SK-N-SH (cell line): ENCODE data around the gene CSRP3. TPM values are rescaled to one million over a fixed set of nuclear protein-coding genes. Genes with fewer than 3 reads are reported as not detected.

Experiments used
- CTCF ChIA-PET: fragments of 300-600, 350-600 bp; formaldehyde crosslinking; extraction: SDS; loops from one replicate; lab custom pipeline; 2021; lab: Yijun Ruan, JAX
- POLR2A ChIA-PET: fragments of 350-600 bp; sonication (Branson Sonifier 250); formaldehyde crosslinking; extraction: SDS; loops from one replicate; lab custom pipeline; 2020; ENCODE audit warnings: antibody characterized with exemption, inconsistent platforms; lab: Yijun Ruan, JAX
- DNase-seq: peaks from one replicate; pipeline ENCODE4 v3.0.0; 2012
- H2AFZ ChIP-seq: fragments of 200-600 bp; sonication (generic); 2 replicates; pipeline ENCODE4 v1.8.1; 2016; ENCODE audit warnings: antibody characterized with exemption, mild to moderate bottlenecking, low read depth
- H3F3A ChIP-seq: fragments of 200-600 bp; sonication (generic); replicated peaks from 2 replicates; pipeline ENCODE3; 2016; ENCODE audit warnings: antibody characterized with exemption, mild to moderate bottlenecking; ENCODE audit not compliant: insufficient read depth
- H3K27ac ChIP-seq, 2 experiments: fragments of 200-500 bp in 1 of 2; fragments of 200-600 bp in 1 of 2; sonication (Bioruptor generic) in 1 of 2; sonication (generic), shearing (Covaris generic) in 1 of 2; 2 replicates each; pipeline versions ENCODE4 v1.5.1 to v1.6.1; 2014 to 2016; ENCODE audit warnings: low read depth in 2 of 2, inconsistent platforms in 1 of 2, low read length in 1 of 2, mild to moderate bottlenecking in 1 of 2, mixed read lengths in 1 of 2
- H3K27me3 ChIP-seq: fragments of 200-600 bp; sonication (generic), shearing (Covaris generic); 2 replicates; pipeline ENCODE4 v1.6.1; 2016; ENCODE audit warnings: mixed run types; ENCODE audit not compliant: insufficient read depth
- H3K36me3 ChIP-seq, 2 experiments: fragments of 200-500 bp in 1 of 2; fragments of 200-600 bp in 1 of 2; sonication (Bioruptor generic) in 1 of 2; sonication (generic) in 1 of 2; replicated peaks in 1 of 2; 2 replicates each; pipeline versions ENCODE3 to v1.5.1; 2014 to 2016; ENCODE audit warnings: low read length in 1 of 2, mild to moderate bottlenecking in 1 of 2; ENCODE audit not compliant: insufficient read depth in 2 of 2, control insufficient read depth in 1 of 2
- H3K4me1 ChIP-seq, 2 experiments: fragments of 200-500 bp in 1 of 2; fragments of 200-600 bp in 1 of 2; sonication (Bioruptor generic) in 1 of 2; sonication (generic), shearing (Covaris generic) in 1 of 2; 2 replicates each; pipeline versions ENCODE4 v1.5.1 to v1.6.1; 2014 to 2016; ENCODE audit warnings: low read depth in 1 of 2, low read length in 1 of 2, mixed run types in 1 of 2; ENCODE audit not compliant: insufficient read depth in 2 of 2, control insufficient read depth in 1 of 2
- H3K4me2 ChIP-seq: fragments of 200-600 bp; sonication (generic), shearing (Covaris generic); 2 replicates; pipeline ENCODE4 v1.6.1; 2017; ENCODE audit warnings: mixed run types
- H3K4me3 ChIP-seq, 2 experiments: fragments of 200-500 bp in 1 of 2; fragments of 200-600 bp in 1 of 2; sonication (Bioruptor generic) in 1 of 2; sonication (generic), shearing (Covaris generic) in 1 of 2; 2 replicates each; pipeline versions ENCODE4 v1.5.1 to v1.8.1; 2014 to 2016; ENCODE audit warnings: low read depth in 2 of 2, inconsistent platforms in 1 of 2, low read length in 1 of 2, mild to moderate bottlenecking in 1 of 2, mixed read lengths in 1 of 2, moderate library complexity in 1 of 2
- H3K79me2 ChIP-seq: fragments of 200-600 bp; sonication (generic); 2 replicates; pipeline ENCODE4 v1.8.1; 2017; ENCODE audit warnings: mild to moderate bottlenecking; ENCODE audit not compliant: insufficient read depth
- H3K9ac ChIP-seq: fragments of 200-600 bp; sonication (generic); 2 replicates; pipeline ENCODE4 v1.6.1; 2017; ENCODE audit warnings: mixed run types
- H3K9me2 ChIP-seq: fragments of 200-600 bp; sonication (generic); 2 replicates; pipeline ENCODE4 v1.6.1; 2017; ENCODE audit warnings: mixed run types
- H3K9me3 ChIP-seq: fragments of 200-600 bp; sonication (generic); 2 replicates; pipeline ENCODE4 v1.6.1; 2017; ENCODE audit warnings: mixed run types, mild to moderate bottlenecking, moderate library complexity
- H4K20me1 ChIP-seq: fragments of 200-600 bp; sonication (generic); 2 replicates; pipeline ENCODE4 v1.6.1; 2017; ENCODE audit warnings: mild to moderate bottlenecking, mixed run types; ENCODE audit not compliant: insufficient read depth
- CHD2 ChIP-seq: fragments of 150-350 bp; IDR thresholded peaks from 2 replicates; pipeline ENCODE4 v1.6.1; 2018; ENCODE audit warnings: low read length; ENCODE audit not compliant: partially characterized antibody
- CTCF ChIP-seq: fragments of 200-600 bp; sonication (generic); IDR thresholded peaks from 2 replicates; pipeline ENCODE4 v1.6.1; 2017; ENCODE audit warnings: antibody characterized with exemption, mild to moderate bottlenecking, moderate library complexity
- EP300 ChIP-seq, 2 experiments: IDR thresholded peaks; 2 replicates each; pipeline versions ENCODE4 v1.4.0 to v1.6.1; 2012; ENCODE audit warnings: borderline replicate concordance in 1 of 2, low read depth in 1 of 2, low read length in 1 of 2
- FOXJ3 ChIP-seq: sonication (generic); formaldehyde crosslinking; IDR thresholded peaks from 2 replicates; pipeline ENCODE4 v1.5.1; 2020; ENCODE audit warnings: mild to moderate bottlenecking, missing genetic modification reagents
- MAX ChIP-seq: IDR thresholded peaks from 2 replicates; pipeline ENCODE4 v1.4.0; 2012; ENCODE audit warnings: low read depth
- MXI1 ChIP-seq: IDR thresholded peaks from 2 replicates; pipeline ENCODE4 v1.6.1; 2012; ENCODE audit warnings: mild to moderate bottlenecking, low read depth, low read length, improper control_type of control experiment
- NFIC ChIP-seq: IDR thresholded peaks from 2 replicates; pipeline ENCODE4 v1.4.0; 2012; ENCODE audit warnings: borderline replicate concordance
- NRF1 ChIP-seq: IDR thresholded peaks from 2 replicates; pipeline ENCODE4 v1.6.1; 2012; ENCODE audit warnings: low read depth, mild to moderate bottlenecking, low read length
- PBX3 ChIP-seq: IDR thresholded peaks from 2 replicates; pipeline ENCODE4; 2012
- RFX5 ChIP-seq: IDR thresholded peaks from 2 replicates; pipeline ENCODE4 v1.6.1; 2012; ENCODE audit warnings: mild to moderate bottlenecking, improper control_type of control experiment, low read length
- SIN3A ChIP-seq: IDR thresholded peaks from 2 replicates; pipeline ENCODE4 v1.6.1; 2012; ENCODE audit warnings: low read depth, mild to moderate bottlenecking, low read length, moderate library complexity, borderline replicate concordance
- TEAD4 ChIP-seq: IDR thresholded peaks from 2 replicates; pipeline ENCODE4 v1.4.0; 2012; ENCODE audit warnings: mild to moderate bottlenecking, borderline replicate concordance; ENCODE audit not compliant: insufficient read depth
- USF1 ChIP-seq: IDR thresholded peaks from 2 replicates; pipeline ENCODE4 v1.4.0; 2012; ENCODE audit warnings: low read depth, borderline replicate concordance
- YY1 ChIP-seq: IDR thresholded peaks from 2 replicates; pipeline ENCODE4 v1.4.0; 2012; ENCODE audit warnings: low read depth, mild to moderate bottlenecking
- ZBTB33 ChIP-seq: IDR thresholded peaks from 2 replicates; pipeline ENCODE4 v1.4.0; 2012; ENCODE audit warnings: low read depth, borderline replicate concordance
- WGBS: methylation state at CpG from one replicate; pipeline ENCODE4 v1.1.6; 2017; ENCODE audit warnings: low lambda C conversion rate; 5-methylcytosine and 5-hydroxymethylcytosine counted together
- polyA plus RNA-seq, 3 experiments: library from polyadenylated mRNA; depleted of rRNA; stranded (reverse); fragments of >200 nt; gene quantifications; 2 replicates each; pipeline ENCODE4 v1.2.3, GENCODE V29; 2012

The CSRP3 gene
- polyA plus RNA-seq, 1 of the 3 experiments (the other 2 are of a cell fraction) = not detected

GRCh38 chr11:19176629-19177186, 25.1 kb downstream of the CSRP3 start:
- Histone ChIP-seq H3K27me3 (no peaks in the 10 kb centered on the region), H3K27ac (no peak overlapping the region), H3K9ac (no peak overlapping the region), H3K9me2 (no peaks in the 10 kb centered on the region), H4K20me1 (no peaks in the 10 kb centered on the region), H2AFZ (no peak overlapping the region), H3K36me3 (peaks cover 13 to 39% of the 10 kb centered on the region in 2 experiments), H3K4me2 (no peak overlapping the region), H3K4me1 (no peaks in the 10 kb centered on the region; a peak in 1 of 4 replicates), H3K9me3 (no peaks in the 10 kb centered on the region)
- ChIA-PET POLR2A (no interaction called here), CTCF (no interaction called here)
- no peak for DNase-seq
- WGBS = 97% methylated on average over 2 of the region's 2 CpGs
- TF ChIP-seq NFIC = no peak
- no peak for TF ChIP-seq SIN3A
- no peak for TF ChIP-seq USF1
- no peak for TF ChIP-seq YY1
- no peak for TF ChIP-seq TEAD4
- TF ChIP-seq PBX3 = no peak
- TF ChIP-seq, all 33 proteins: peak for 0
- Histone ChIP-seq H3F3A (no peaks in the 10 kb centered on the region), H3K4me3 (no peak overlapping the region), H3K79me2 (no peaks in the 10 kb centered on the region)

- ChIA-PET CTCF (interaction anchor here (1.0 kb wide), 1 partner anchor 97 kb away, joined by 4 read pairs; no protein-coding TSS in a partner anchor), POLR2A (no interaction called here)
- Histone ChIP-seq H3K27ac (no peak overlapping the region), H3K4me3 (no peak overlapping the region), H3F3A (no peaks in the 10 kb centered on the region), H3K4me1 (no peaks in the 10 kb centered on the region; a peak in 1 of 4 replicates), H3K79me2 (no peaks in the 10 kb centered on the region), H3K36me3 (peaks cover 30 to 59% of the 10 kb centered on the region in 2 experiments), H3K9me3 (no peaks in the 10 kb centered on the region), H3K27me3 (no peaks in the 10 kb centered on the region), H3K4me2 (no peak overlapping the region), H4K20me1 (no peaks in the 10 kb centered on the region)
- 94% methylated on average over 7 of the region's 7 CpGs for WGBS
- no peak for TF ChIP-seq RFX5
- TF ChIP-seq MXI1 = no peak
- no peak for TF ChIP-seq FOXJ3 (CRISPR knock-in tag)
- no peak for TF ChIP-seq EP300 (IDR thresholded peaks at IDR 0.05; ENCODE audit: borderline replicate concordance in 1 of 2, low read depth in 1 of 2, low read length in 1 of 2)
- TF ChIP-seq CTCF = no peak
- no peak for TF ChIP-seq YY1
- no peak for TF ChIP-seq NRF1
- no peak for TF ChIP-seq ZBTB33
- TF ChIP-seq USF1 = no peak
- TF ChIP-seq MAX = no peak
- no peak for TF ChIP-seq CHD2
- TF ChIP-seq, all 33 proteins: peak for 0
- no peak overlapping the region for H3K9ac ChIP-seq
- no peak overlapping the region for H2AFZ ChIP-seq
- no peak for DNase-seq
- H3K9me2 ChIP-seq = no peaks in the 10 kb centered on the region
Measured at GRCh38 chr11:19173964-19174638, 27.7 kb downstream of the CSRP3 start.
